DOHH2 (cell line): ENCODE results near the gene LSP1.

Experiments
- H3F3A ChIP-seq: fragments of 200-600 bp; sonication (generic), shearing (Covaris generic); 2 replicates; pipeline ENCODE4 v1.6.0; 2016; ENCODE audit warnings: antibody characterized with exemption, mild to moderate bottlenecking; ENCODE audit not compliant: control insufficient read depth, insufficient read depth
- H3K27ac ChIP-seq: fragments of 200-600 bp; sonication (generic); 2 replicates; pipeline ENCODE4 v1.5.1; 2014; ENCODE audit warnings: low read depth, mild to moderate bottlenecking, low read length, moderate library complexity
- H3K27me3 ChIP-seq: fragments of 200-600 bp; sonication (generic); 2 replicates; pipeline ENCODE4 v1.6.1; 2014; ENCODE audit warnings: mild to moderate bottlenecking, low read length, mixed read lengths; ENCODE audit not compliant: control insufficient read depth
- H3K36me3 ChIP-seq: fragments of 200-600 bp; sonication (generic); 2 replicates; pipeline ENCODE4 v1.6.1; 2014; ENCODE audit warnings: mild to moderate bottlenecking, low read length, moderate library complexity, mixed read lengths; ENCODE audit not compliant: control insufficient read depth
- H3K4me1 ChIP-seq: fragments of 200-600 bp; sonication (generic); 2 replicates; pipeline ENCODE4 v1.6.1; 2014; ENCODE audit warnings: mild to moderate bottlenecking, low read length, mixed read lengths; ENCODE audit not compliant: control insufficient read depth
- H3K4me2 ChIP-seq: fragments of 200-600 bp; sonication (generic); 2 replicates; pipeline ENCODE4 v1.6.0; 2014; ENCODE audit warnings: mild to moderate bottlenecking, low read length, moderate library complexity
- H3K4me3 ChIP-seq: fragments of 200-600 bp; sonication (generic); 2 replicates; pipeline ENCODE4 v1.5.1; 2014; ENCODE audit warnings: mild to moderate bottlenecking, low read length, mixed read lengths
- H3K79me2 ChIP-seq: fragments of 200-600 bp; sonication (generic); 2 replicates; pipeline ENCODE4 v1.6.1; 2014; ENCODE audit warnings: mild to moderate bottlenecking, low read length, mixed read lengths; ENCODE audit not compliant: control insufficient read depth
- H3K9me2 ChIP-seq: fragments of 200-600 bp; sonication (generic); replicated peaks from 2 replicates; pipeline ENCODE4 v1.6.1; 2014; ENCODE audit warnings: mild to moderate bottlenecking, low read length, mixed read lengths; ENCODE audit not compliant: control insufficient read depth
- H3K9me3 ChIP-seq: fragments of 200-600 bp; sonication (generic); 2 replicates; pipeline ENCODE4 v1.6.1; 2014; ENCODE audit warnings: antibody characterized with exemption, low read length, mixed read lengths; ENCODE audit not compliant: control insufficient read depth, insufficient read depth
- H4K20me1 ChIP-seq: fragments of 200-600 bp; sonication (generic); 2 replicates; pipeline ENCODE4 v1.6.0; 2014; ENCODE audit warnings: low read depth, mild to moderate bottlenecking, antibody characterized with exemption, low read length, moderate library complexity; ENCODE audit not compliant: control insufficient read depth, insufficient read depth
- CTCF ChIP-seq: fragments of 200-600 bp; sonication (generic); IDR thresholded peaks from one replicate; pipeline ENCODE4 v1.5.1; 2014; ENCODE audit warnings: antibody characterized with exemption, mild to moderate bottlenecking, low read depth, low read length; ENCODE audit not compliant: poor library complexity, severe bottlenecking
- EZH2phosphoT487 ChIP-seq: fragments of 200-600 bp; sonication (generic); IDR thresholded peaks from 2 replicates; pipeline ENCODE4 v1.6.1; 2017; ENCODE audit warnings: borderline replicate concordance, mild to moderate bottlenecking, antibody characterized with exemption, low read length, moderate library complexity, mixed read lengths

The LSP1 gene

GRCh38 chr11:1854132-1854948, 1.5 kb downstream of the LSP1 start:
- peak overlapping the region; percentile 94 for H3K4me2 ChIP-seq
- peaks cover 40% of the 10 kb centered on the region for H3K36me3 ChIP-seq
- no peaks in the 10 kb centered on the region for H3K9me3 ChIP-seq
- no peaks in the 10 kb centered on the region for H3K9me2 ChIP-seq
- peak overlapping the region; percentile 79 for H3K4me3 ChIP-seq
- peaks cover 75% of the 10 kb centered on the region for H3K79me2 ChIP-seq
- TF ChIP-seq CTCF (no peak), EZH2phosphoT487 (no peak)
- H3F3A ChIP-seq: 0 out of 2 replicates have a peak, but pooled peaks cover 2% of the 10 kb centered on the region
- H4K20me1 ChIP-seq: peaks cover 17% of the 10 kb centered on the region
- H3K27me3 ChIP-seq: no peaks in the 10 kb centered on the region
- peak overlapping the region; percentile 96 for H3K27ac ChIP-seq
- peaks cover 52% of the 10 kb centered on the region for H3K4me1 ChIP-seq

GRCh38 chr11:1854949-1855885, 2.3 kb downstream of the LSP1 start:
- no peaks in the 10 kb centered on the region for H3K27me3 ChIP-seq

GRCh38 chr11:1855886-1856265, 3.0 kb downstream of the LSP1 start:
- Histone ChIP-seq H3K79me2 (peaks cover 88% of the 10 kb centered on the region), H3K4me1 (peaks cover 37% of the 10 kb centered on the region), H3K36me3 (peaks cover 40% of the 10 kb centered on the region)

More at GRCh38 chr11:1854949-1855885, 2.3 kb downstream of the LSP1 start:
- H3K9me3 ChIP-seq: no peaks in the 10 kb centered on the region
- H3K27ac ChIP-seq: no peak overlapping the region
- TF ChIP-seq CTCF (no peak), EZH2phosphoT487 (no peak)
- H4K20me1 ChIP-seq: peaks cover 17% of the 10 kb centered on the region
- H3F3A ChIP-seq: 0 out of 2 replicates have a peak, but pooled peaks cover 2% of the 10 kb centered on the region
- H3K9me2 ChIP-seq: no peaks in the 10 kb centered on the region
- H3K36me3 ChIP-seq: peaks cover 40% of the 10 kb centered on the region
- H3K4me3 ChIP-seq: peak overlapping the region; percentile 79
- peaks cover 43% of the 10 kb centered on the region for H3K4me1 ChIP-seq
- H3K4me2 ChIP-seq: peak overlapping the region; percentile 94
- H3K79me2 ChIP-seq: peaks cover 81% of the 10 kb centered on the region

More at GRCh38 chr11:1855886-1856265, 3.0 kb downstream of the LSP1 start:
- no peaks in the 10 kb centered on the region for H3K9me2 ChIP-seq
- peaks cover 17% of the 10 kb centered on the region for H4K20me1 ChIP-seq
- TF ChIP-seq CTCF: no peak
- no peak for TF ChIP-seq EZH2phosphoT487
- H3K27me3 ChIP-seq: no peaks in the 10 kb centered on the region
- no peaks in the 10 kb centered on the region for H3K9me3 ChIP-seq
- H3K4me3 ChIP-seq: no peak overlapping the region
- H3K4me2 ChIP-seq: no peak overlapping the region
- 0 out of 2 replicates have a peak, but pooled peaks cover 2% of the 10 kb centered on the region for H3F3A ChIP-seq
- H3K27ac ChIP-seq: no peak overlapping the region
